Muscle of arm (tissue), 12 donors: Measurements from ENCODE around the gene TMEM150C. TPM values are rescaled to one million over a fixed set of nuclear protein-coding genes. Genes with fewer than 3 reads are reported as not detected.
"Not testable (repeated sequence)": the region's sequence is repeated elsewhere in the genome, so short reads cannot be mapped to it uniquely, and the experiment has no call there.

ENCODE experiments used
- DNase-seq: peaks from one replicate; pipeline ENCODE4 v3.0.0-alpha.2; 2013
- polyA plus RNA-seq, 12 donors: library from polyadenylated mRNA; unstranded; fragments of 120-200 nt; gene quantifications; one replicate each; pipeline ENCODE4 v1.2.1, GENCODE V29; 2013; ENCODE audit not compliant: insufficient read length in 12 of 12

The TMEM150C gene
- polyA plus RNA-seq, 12 donors, result 2.6 to 8.2 (median 4.0) TPM; not detected in 2

DNA sequence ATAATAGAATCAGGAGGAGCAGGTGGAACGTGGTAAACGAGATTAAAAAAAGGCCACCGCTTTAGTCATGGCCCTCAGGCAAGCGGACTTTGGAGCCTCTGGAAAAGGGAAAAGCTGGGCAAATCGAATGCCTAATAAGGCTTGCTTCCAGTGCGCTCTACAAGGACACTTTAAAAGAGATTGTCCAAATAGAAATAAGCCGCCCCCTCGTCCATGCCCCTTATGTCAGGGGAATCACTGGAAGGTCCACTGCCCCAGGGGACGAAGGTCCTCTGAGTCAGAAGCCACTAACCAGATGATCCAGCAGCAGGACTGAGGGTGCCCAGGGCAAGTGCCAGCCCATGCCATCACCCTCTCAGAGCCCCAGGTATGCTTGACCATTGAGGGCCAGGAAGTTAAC, 84.3 kb downstream of the TMEM150C start:
- DNase-seq, result not testable (repeated sequence)

GRCh38 chr4:82475931-82476330, 85.9 kb downstream of the TMEM150C start:
- not testable (repeated sequence) for DNase-seq

GRCh38 chr4:82473621-82474164, 88.1 kb downstream of the TMEM150C start:
- DNase-seq, result no peak

GRCh38 chr4:82473080-82473479, 88.7 kb downstream of the TMEM150C start:
- not testable (repeated sequence) for DNase-seq

GRCh38 chr4:82469791-82470345, 91.9 kb downstream of the TMEM150C start:
- no peak for DNase-seq

- DNase-seq, result no peak
Measured at GRCh38 chr4:82467471-82467870, 94.3 kb downstream of the TMEM150C start.

GRCh38 chr4:82463221-82463620, 98.6 kb downstream of the TMEM150C start:
- DNase-seq, result no peak

GRCh38 chr4:82462415-82462831, 99.4 kb downstream of the TMEM150C start:
- peak; percentile 95 for DNase-seq

GRCh38 chr4:82461710-82462109, 100.1 kb downstream of the TMEM150C start:
- DNase-seq, result no peak

DNA sequence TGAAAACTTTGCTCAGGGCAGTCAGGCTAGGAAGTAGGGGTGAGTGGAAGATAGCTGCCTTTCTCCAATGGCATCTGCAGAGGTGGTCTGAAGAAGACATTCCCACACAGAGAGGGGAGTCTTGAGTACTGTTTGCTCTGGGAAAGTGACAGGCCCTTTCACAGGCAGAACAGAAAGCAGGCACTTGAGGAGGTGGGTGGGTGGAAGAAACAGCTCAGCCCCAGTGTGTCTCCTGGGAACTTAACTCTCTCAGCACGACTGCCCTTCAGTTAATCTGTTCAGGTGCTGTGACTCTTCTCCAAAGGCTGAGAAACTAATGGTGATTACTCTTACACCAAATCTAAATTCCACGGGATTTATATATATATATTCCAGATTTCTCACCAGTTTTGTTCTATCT, 103.1 kb downstream of the TMEM150C start:
- DNase-seq, result no peak

GRCh38 chr4:82457266-82457665, 104.5 kb downstream of the TMEM150C start:
- no peak for DNase-seq

- DNase-seq, result no peak
Measured at GRCh38 chr4:82452026-82452425, 109.8 kb downstream of the TMEM150C start.

GRCh38 chr4:82450966-82451755, 110.6 kb downstream of the TMEM150C start:
- DNase-seq, result no peak

DNA sequence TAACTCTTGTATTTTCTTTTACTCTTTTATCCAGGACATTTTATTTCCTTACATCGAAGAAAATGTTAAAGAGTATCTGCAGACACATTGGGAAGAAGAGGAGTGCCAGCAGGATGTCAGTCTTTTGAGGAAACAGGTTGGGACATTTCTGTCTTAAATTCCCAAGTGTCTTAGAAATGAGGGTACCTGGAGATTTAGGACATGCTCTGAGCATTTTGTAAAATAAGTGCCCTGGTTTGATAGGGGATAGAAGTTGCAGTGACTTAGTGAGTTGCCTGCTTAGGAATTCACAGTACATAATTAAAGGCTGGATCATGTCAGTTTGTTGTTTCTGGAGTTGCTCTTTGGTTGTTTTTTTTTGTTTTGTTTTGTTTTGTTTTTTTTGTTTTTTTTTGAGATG, 113.9 kb downstream of the TMEM150C start:
- no peak for DNase-seq

DNA sequence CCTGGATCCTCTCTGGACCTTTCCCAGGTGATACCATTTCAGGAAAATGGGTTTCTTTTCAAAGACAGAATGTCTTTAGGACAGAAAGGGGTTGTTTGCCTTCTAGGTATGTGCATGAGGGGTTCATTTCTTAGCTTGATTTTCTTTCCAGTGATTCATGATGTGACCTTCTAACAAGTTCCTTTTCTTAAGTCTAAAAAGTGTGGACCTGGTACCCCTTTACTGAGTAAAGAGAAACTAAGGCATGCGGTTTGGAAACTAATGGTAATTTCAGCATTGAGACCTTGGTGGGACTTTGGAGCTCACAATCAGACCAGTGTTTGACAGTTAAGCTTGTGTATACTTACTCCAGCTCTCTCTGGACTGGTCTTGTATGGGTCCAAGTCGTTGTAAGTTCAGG, 122.7 kb downstream of the TMEM150C start:
- no peak for DNase-seq

GRCh38 chr4:82437285-82438005, 124.3 kb downstream of the TMEM150C start:
- no peak for DNase-seq

DNA sequence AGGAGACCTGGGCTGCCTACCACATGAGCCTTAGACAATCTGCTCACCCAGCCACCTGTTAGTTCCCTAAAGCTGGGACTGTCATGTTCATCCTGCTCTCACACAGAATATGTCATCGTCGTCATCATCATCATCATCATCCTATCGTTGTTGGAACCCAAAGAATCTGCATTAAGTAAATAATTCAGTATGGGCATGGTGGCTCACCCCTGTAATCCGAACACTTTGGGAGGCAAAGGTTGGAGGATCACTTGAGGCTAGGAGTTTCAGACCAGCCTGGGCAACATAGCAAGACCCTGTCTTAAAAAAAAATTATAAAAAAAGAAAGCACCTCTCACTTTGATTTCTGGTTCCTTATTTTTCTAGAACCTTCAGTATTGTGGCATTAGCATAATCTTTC, 125.0 kb downstream of the TMEM150C start:
- DNase-seq, result no peak

- no peak for DNase-seq
Measured at GRCh38 chr4:82436130-82436529, 125.7 kb downstream of the TMEM150C start.

DNA sequence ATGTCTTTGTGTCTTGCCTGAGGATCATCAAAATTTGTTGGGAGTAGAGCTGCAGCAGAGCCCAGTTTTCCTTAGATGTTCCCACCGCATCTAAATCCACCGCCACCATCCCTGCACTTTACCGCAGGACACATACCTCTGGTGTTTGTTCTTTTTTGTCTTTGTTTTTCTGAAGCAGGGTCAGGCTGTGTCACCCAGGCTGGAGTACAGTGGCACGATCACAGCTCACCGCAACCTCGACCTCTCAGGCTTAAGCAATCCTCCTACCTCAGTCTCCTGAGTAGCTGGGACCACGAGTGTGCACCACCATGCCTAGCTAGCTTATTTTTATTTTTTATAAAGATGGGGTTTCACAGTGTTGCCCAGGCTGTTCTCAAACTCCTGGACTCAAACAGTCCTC, 126.8 kb downstream of the TMEM150C start:
- no peak for DNase-seq

DNA sequence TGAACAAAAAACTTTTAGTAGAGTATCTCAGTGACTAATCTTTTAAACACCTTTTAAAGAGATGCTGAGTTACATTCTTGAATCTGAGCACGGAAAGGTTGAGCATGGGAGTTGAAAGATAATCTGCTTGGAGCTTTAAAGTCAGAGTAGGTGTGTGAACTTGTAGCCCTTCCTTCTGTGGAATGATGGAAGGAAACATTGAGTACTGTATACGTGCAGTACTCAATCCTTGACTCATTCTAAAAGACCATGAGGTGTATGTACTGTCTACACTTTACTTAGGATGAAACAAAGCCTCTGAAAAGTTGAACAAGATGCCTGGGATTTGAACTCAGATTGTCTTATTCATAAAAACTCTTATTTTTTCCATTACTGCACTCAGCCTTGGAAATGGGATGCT, 128.0 kb downstream of the TMEM150C start:
- DNase-seq, result no peak
